Measurements from ENCODE around the gene ATP5F1D. TPM values are rescaled to one million over a fixed set of nuclear protein-coding genes. Genes with fewer than 3 reads are reported as not detected.

Gene ATP5F1D
- total RNA-seq, 2 experiments from 2014 or later, result 175 to 177 TPM

- H3K4me1 Mint-ChIP-seq, result no peaks in the 10 kb centered on the region
- no peaks in the 10 kb centered on the region for H3K27me3 Mint-ChIP-seq
- no peak overlapping the region for H3K4me3 Mint-ChIP-seq
- H3K36me3 Mint-ChIP-seq, result peaks cover 2% of the 10 kb centered on the region
- H3K27ac Mint-ChIP-seq, result no peak overlapping the region
- no peaks in the 10 kb centered on the region for H3K9me3 Mint-ChIP-seq
- DNase-seq, result no peak
Measured at GRCh38 chr19:1226522-1227303, 14.8 kb upstream of the ATP5F1D start.

DNA sequence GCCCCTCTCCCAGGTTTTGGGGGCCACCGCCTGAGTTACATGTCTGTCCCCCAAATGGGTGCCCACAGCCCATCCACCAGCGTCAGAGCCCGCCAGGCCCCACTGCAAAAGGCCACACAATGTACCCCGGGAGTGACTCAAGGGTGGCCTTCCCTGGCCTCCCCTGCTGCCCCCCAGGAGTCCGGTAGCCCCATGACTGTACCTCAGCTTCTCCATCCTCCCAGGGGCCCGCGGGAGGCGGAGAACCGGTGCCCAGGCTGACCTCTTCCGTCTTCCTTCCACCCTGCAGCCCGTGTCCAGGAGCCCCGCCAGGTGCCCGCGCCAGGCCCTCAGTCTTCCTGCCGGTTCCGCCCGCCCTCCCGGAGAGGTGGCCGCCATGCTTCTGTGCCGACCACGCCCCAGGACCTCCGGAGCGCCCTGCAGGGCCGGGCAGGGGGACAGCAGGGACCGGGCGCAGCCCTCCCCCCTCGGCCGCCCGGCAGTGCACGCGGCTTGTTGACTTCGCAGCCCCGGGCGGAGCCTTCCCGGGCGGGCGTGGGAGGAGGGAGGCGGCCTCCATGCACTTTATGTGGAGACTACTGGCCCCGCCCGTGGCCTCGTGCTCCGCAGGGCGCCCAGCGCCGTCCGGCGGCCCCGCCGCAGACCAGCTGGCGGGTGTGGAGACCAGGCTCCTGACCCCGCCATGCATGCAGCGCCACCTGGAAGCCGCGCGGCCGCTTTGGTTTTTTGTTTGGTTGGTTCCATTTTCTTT lies 14.1 kb upstream of the ATP5F1D start:
- Mint-ChIP-seq H3K4me3 (no peak overlapping the region), H3K36me3 (peaks cover 2% of the 10 kb centered on the region), H3K27me3 (no peaks in the 10 kb centered on the region), H3K4me1 (no peaks in the 10 kb centered on the region), H3K27ac (no peak overlapping the region), H3K9me3 (no peaks in the 10 kb centered on the region)
- DNase-seq, result no peak

- H3K27me3 Mint-ChIP-seq, result no peaks in the 10 kb centered on the region
- H3K9me3 Mint-ChIP-seq, result no peaks in the 10 kb centered on the region
- DNase-seq, result no peak
- no peak overlapping the region for H3K4me3 Mint-ChIP-seq
- H3K36me3 Mint-ChIP-seq, result peaks cover 2% of the 10 kb centered on the region
- no peaks in the 10 kb centered on the region for H3K4me1 Mint-ChIP-seq
- no peak overlapping the region for H3K27ac Mint-ChIP-seq
Measured at GRCh38 chr19:1228161-1228957, 13.2 kb upstream of the ATP5F1D start.

DNA sequence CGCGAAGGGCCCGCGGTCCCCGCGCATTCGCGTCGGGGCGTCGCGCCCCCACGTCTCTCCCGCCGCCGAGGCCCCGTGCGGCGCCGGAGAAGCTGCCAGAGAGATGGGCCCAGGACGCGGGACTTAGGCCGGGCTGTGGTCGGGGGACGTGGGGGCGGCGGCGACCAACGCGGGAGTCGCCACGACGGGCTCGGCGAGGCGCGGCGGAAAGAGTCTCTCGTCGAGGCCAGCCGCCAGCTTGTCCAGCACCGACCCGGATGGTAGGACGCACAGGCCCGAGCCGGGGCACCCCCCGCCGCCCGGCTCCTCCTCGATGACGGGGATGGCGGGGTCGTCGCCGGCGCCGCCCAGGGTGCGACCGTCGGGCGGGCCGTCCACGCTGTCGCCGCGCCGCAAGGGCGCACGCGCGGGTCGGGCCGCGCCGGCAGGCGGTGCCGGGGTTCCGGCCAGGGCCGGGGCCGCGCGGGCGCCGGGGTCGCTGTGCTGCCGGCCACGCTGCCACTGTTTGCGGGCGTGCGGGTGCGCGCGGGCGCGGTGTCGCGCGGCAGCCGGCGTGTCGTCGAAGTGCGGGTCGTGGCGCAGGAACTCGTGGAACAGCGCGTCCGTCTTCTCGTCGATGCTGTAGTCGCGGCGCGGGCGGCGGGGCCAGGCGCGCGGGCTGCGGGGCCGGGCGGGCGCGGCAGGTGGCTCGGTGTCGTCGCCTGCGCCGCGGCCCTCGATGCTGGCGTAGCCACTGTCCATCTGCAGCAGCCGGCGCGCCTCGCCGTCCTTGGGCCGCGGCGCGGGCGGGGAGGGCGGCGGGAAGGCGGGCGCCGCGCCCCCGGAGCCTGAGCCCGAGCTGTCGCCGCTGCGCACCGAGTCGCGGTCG lies 12.3 kb upstream of the ATP5F1D start:
- no peaks in the 10 kb centered on the region for H3K9me3 Mint-ChIP-seq
- no peak for DNase-seq
- no peak overlapping the region for H3K4me3 Mint-ChIP-seq
- peaks cover 2% of the 10 kb centered on the region for H3K36me3 Mint-ChIP-seq
- no peak overlapping the region for H3K27ac Mint-ChIP-seq
- no peaks in the 10 kb centered on the region for H3K27me3 Mint-ChIP-seq
- no peaks in the 10 kb centered on the region for H3K4me1 Mint-ChIP-seq

DNA sequence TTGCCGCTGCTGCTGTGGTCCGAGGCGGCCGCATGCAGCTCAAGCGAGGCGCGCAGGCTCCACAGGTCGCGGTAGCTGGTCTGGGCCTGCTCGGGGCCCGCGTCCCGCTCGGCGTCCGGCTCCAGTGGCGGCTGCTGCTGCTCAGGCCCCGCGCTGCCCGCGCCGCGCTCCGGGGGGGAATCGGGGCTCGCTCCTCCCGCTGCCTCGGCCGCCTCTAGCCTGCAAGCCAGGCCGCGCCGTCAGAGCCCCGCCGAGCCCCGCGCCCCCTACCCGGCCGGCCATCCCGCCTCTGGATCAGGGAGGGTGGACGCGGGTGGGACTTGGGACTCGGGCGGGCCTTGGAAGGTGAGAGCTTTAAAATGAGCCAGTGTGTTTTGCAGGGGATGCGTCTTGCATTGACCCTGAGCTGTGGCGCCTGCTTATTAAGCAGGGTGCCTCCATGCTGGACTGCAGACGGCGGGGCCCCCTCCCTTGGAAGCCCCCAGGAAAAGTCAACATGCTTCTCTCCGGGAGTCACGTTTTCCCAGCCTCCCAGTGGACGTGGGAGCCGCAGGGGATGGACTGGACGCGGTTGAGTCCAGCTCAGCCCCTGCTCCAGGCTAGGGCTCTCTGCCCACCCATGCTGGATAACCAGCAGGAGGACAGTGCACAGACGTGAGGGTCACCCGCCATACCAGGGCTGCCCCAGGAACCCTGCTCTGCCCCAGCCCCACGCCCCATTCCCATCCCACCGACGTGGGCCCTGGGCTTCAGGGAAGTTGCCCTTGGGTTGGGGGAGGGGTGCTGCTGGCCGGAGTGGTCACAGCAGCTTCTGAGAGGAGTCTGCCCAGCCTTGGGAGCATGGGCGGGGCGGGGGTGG lies 11.4 kb upstream of the ATP5F1D start:
- H3K4me1 Mint-ChIP-seq, result no peaks in the 10 kb centered on the region
- no peak for DNase-seq
- no peak overlapping the region for H3K4me3 Mint-ChIP-seq
- no peaks in the 10 kb centered on the region for H3K27me3 Mint-ChIP-seq
- no peak overlapping the region for H3K27ac Mint-ChIP-seq
- peaks cover 2% of the 10 kb centered on the region for H3K36me3 Mint-ChIP-seq
- no peaks in the 10 kb centered on the region for H3K9me3 Mint-ChIP-seq

DNA sequence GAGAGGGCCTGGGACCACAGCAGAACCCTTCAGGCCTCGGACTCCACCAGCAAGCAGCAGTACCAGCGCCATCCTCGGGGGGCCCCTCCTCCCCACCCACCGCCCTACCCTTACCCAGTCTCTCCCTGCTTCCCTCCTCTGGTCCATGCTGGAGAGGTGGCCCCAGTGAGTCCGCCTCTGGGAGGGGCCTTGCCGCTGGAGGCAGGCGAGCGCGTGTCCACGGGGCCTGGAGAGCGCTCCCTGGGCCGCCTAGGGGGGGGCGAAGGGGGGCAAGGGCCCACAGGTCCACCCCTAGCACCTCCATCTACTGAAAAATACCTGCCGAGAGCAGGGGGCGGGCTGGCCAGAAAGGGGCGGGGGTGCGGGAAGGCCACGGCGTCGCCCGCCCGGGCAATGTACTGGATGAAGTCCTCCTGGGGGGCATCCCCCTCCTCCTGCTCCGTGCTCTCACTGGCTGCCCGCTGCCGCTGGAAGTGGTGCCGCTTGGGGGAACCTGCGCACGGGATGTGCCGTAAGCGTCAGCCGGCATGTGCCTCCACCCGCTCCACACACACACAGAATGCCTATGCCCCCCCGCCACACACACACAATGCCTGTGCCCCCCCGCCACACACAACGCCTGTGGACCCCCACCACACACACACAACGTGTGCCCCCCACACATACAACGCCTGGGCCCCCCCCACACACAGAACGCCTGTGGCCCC lies 10.6 kb upstream of the ATP5F1D start:
- Mint-ChIP-seq H3K4me1 (no peaks in the 10 kb centered on the region), H3K27me3 (no peaks in the 10 kb centered on the region), H3K36me3 (peaks cover 2% of the 10 kb centered on the region), H3K4me3 (no peak overlapping the region), H3K27ac (no peak overlapping the region), H3K9me3 (no peaks in the 10 kb centered on the region)
- no peak for DNase-seq

DNA sequence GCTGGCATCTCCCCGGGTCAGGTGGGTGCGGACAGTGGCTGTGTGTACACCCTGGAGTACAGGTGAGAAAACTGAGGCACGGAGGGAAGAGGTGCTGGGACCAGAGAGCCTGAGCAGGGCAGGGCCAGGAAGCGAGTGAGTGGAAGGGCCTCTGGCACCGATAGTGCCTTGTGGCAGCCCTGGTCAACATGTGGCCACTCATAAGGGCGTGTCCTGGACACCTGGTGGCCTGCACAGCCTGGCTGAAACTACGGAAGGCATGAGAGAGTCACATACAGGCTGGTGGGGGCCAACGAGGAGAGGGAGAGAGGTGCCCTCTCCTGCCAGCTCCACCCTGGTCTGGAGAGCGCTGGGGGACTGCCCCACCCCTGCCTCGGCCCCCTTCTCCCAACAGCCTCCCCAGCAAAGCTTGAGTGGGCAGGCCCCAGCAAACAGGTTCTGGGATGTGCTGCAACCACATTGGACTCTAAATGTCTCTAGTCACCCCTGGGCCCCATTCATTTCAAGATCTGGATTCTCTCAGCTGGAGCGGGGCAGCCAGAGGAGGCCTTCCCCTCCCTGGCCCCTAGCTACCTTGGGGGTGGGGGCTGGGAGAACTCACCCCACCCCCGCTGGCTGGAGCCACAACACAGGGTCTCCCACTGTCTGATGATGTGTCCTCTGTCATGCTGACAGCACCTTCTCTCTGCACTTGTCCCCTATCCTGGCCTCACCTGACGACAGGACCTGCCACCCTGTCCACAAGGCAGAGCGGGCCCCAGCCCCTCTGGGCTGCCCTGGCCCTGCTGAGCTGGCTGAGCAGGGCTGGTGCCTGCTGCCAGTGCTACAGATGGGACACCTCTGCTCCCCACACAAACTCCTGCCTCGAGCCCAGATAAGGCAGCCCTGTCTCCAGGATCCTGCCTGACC lies 9.6 kb upstream of the ATP5F1D start:
- Mint-ChIP-seq H3K27ac (no peak overlapping the region), H3K36me3 (peaks cover 2% of the 10 kb centered on the region)

DNA sequence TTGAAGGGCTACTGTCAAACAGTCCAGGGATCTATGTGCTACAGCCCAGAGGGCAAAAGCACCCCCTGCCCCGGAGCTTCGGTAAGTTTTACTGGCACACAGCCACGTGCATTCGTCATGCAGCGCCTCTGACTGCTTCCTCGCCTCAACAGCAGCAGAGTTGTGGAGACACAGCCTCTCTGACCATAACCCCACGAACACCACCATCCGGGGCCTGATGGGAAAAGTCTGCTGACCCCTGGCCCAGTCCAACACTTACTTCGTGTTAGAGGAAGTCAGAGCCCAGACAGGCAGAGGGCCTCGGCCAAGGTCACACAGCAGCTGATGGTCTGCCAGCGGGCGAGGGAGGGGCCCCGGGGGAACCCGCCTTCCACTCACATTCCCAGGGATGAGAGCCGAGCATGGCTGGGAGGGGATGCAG lies 8.9 kb upstream of the ATP5F1D start:
- no peak overlapping the region for H3K27ac Mint-ChIP-seq
- no peak overlapping the region for H3K4me3 Mint-ChIP-seq
- no peaks in the 10 kb centered on the region for H3K4me1 Mint-ChIP-seq
- no peaks in the 10 kb centered on the region for H3K9me3 Mint-ChIP-seq
- peaks cover 2% of the 10 kb centered on the region for H3K36me3 Mint-ChIP-seq
- no peak for DNase-seq
- no peaks in the 10 kb centered on the region for H3K27me3 Mint-ChIP-seq

More for the DNA sequence above, 9.6 kb upstream of the ATP5F1D start:
- Mint-ChIP-seq H3K4me1 (no peaks in the 10 kb centered on the region), H3K27me3 (no peaks in the 10 kb centered on the region), H3K9me3 (no peaks in the 10 kb centered on the region), H3K4me3 (no peak overlapping the region)
- DNase-seq, result no peak

DNA sequence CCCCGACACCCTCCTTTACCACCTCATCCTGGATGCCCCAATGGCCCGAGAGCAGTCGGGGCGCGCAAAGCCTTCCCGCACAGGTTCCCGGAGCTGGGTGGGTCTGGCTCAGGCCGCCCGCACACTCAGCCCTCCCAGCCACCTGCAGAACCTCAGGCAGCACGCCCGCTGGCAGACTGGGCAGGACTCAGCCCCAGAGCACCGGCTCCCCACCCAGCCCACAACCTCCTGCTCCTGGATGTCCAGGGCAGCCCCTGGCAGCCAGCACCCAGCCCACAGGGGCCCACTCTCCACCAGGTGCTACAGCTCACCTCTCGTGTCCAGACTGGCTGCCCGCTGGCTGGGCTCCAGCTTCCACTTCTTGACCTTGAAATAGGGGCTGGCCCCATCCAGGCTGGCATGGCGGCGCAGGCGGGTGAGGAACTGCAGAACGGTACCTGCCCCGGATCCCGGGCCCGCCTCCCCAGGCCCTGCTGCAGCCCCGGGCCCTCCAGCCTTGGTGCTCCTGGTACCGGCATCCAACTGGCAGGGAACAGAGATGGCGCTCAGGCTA lies 8.4 kb upstream of the ATP5F1D start:
- H3K36me3 Mint-ChIP-seq, result peaks cover under 1% of the 10 kb centered on the region
- no peak for DNase-seq
- peaks cover under 1% of the 10 kb centered on the region for H3K27me3 Mint-ChIP-seq
- no peak overlapping the region for H3K4me3 Mint-ChIP-seq
- H3K4me1 Mint-ChIP-seq, result no peaks in the 10 kb centered on the region
- no peak overlapping the region for H3K27ac Mint-ChIP-seq
- no peaks in the 10 kb centered on the region for H3K9me3 Mint-ChIP-seq

DNA sequence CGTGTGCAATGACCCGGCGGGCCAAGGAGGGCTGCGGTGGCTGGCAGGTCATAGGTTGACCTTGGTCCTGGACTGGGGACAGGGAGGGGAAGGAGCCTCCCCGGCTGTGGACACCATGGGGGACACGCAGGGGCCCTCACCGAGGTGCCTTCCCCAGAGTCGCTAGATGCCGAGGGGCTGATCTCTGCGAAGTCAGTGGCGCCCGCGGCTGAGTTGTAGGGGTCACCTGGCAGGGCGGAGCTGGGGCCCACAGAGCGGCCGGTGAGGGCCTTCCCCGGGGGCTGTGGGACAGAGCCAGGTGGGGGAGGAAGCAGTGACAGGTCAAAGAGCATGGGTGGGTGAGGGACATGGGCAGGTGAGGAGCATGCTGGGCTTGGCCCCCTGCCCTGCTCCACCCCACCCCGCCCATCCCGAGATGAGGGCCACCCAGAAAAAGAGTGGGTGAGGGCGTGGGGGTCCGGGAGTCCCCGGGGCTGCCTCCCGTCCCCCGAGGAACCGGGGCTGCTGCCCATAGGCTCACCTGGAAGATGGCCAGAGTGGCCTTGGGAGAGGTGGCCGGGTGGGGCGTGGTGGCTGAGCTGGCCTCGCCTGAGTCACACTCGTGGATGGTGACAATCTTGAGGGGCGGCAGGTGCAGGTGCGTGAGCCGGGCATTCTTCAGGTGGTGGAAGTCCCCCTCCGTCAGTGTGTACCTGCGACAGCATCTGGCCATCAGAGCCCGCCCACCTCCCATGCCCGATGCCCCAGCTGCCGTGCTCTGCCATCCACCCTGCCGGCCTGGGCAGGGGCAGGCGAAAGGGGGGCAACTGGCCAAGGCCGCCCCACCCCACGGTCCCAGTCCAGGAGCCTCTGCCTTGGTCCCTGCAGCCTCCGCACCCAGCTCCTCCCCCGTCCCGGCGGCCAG lies 7.2 kb upstream of the ATP5F1D start:
- no peak for DNase-seq
- Mint-ChIP-seq H3K27me3 (peaks cover 6% of the 10 kb centered on the region), H3K4me1 (peaks cover 10% of the 10 kb centered on the region), H3K36me3 (no peaks in the 10 kb centered on the region), H3K9me3 (no peaks in the 10 kb centered on the region), H3K27ac (no peak overlapping the region), H3K4me3 (no peak overlapping the region)

DNA sequence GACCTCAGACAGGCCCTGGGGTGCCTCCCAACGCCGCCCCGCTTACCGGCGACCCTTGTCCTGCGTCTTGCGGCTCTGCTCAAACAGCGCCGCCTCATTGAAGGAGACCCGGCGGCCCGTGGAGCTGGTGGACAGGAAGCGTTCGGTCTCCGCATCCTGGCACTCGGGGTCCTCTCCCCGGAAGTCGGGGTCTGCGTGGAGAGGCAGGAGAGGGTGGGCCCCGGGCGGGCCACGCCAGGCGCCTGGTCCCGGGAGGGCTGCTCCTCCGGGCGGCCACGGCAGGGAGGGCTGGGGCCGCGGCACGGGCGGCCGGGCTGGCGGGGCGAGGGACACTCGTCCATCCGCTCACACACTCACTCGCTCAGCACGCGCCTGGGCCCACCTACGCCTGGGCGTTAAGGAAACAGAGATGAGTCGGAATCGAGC lies 6.6 kb upstream of the ATP5F1D start:
- no peak overlapping the region for H3K27ac Mint-ChIP-seq
- DNase-seq, result no peak
- no peaks in the 10 kb centered on the region for H3K9me3 Mint-ChIP-seq
- H3K27me3 Mint-ChIP-seq, result peaks cover 6% of the 10 kb centered on the region
- no peak overlapping the region for H3K4me3 Mint-ChIP-seq
- no peaks in the 10 kb centered on the region for H3K36me3 Mint-ChIP-seq
- peaks cover 11% of the 10 kb centered on the region for H3K4me1 Mint-ChIP-seq

All from activated naive CD8-positive, alpha-beta T cell treated with anti-CD3 and anti-CD28 coated beads for 36 hours (primary cell).